Adipose tissue (tissue), 3 donors: ENCODE results near the gene HOXB5. TPM values are rescaled to one million over a fixed set of nuclear protein-coding genes. Genes with fewer than 3 reads are reported as not detected.

Experiments
- H3K27ac ChIP-seq: one replicate; pipeline ENCODE4 v1.5.1; 2013; ENCODE audit warnings: low read depth, low read length
- WGBS, 3 donors: extraction: QIAGEN DNeasy Blood & Tissue Kit; methylation state at CpG; one replicate each; pipeline ENCODE4 v1.1.7; 2013; 5-methylcytosine and 5-hydroxymethylcytosine counted together
- polyA plus RNA-seq, 3 donors: library from polyadenylated mRNA; stranded (reverse); fragments of 200-250 nt; gene quantifications; one replicate each; pipeline ENCODE4 v1.2.3, GENCODE V29; 2013
- donor health status: healthy with polysubstance abuse.
- donor health status: Bipolar disorder and iron deficiency.
- donor health status: healthy.

The HOXB5 gene
- polyA plus RNA-seq, 3 donors = 0.59 to 3.9 (median 2.2) TPM

- no peak overlapping the region for H3K27ac ChIP-seq
- 32 to 82% (median 78%) methylated on average over 6 of the region's 6 CpGs for WGBS, 3 donors
Measured at GRCh38 chr17:48620461-48621139, 27.0 kb upstream of the HOXB5 start.

GRCh38 chr17:48619826-48620449, 26.4 kb upstream of the HOXB5 start:
- no peak overlapping the region for H3K27ac ChIP-seq
- 22 to 77% (median 70%) methylated on average over 32 of the region's 32 CpGs for WGBS, 3 donors

DNA sequence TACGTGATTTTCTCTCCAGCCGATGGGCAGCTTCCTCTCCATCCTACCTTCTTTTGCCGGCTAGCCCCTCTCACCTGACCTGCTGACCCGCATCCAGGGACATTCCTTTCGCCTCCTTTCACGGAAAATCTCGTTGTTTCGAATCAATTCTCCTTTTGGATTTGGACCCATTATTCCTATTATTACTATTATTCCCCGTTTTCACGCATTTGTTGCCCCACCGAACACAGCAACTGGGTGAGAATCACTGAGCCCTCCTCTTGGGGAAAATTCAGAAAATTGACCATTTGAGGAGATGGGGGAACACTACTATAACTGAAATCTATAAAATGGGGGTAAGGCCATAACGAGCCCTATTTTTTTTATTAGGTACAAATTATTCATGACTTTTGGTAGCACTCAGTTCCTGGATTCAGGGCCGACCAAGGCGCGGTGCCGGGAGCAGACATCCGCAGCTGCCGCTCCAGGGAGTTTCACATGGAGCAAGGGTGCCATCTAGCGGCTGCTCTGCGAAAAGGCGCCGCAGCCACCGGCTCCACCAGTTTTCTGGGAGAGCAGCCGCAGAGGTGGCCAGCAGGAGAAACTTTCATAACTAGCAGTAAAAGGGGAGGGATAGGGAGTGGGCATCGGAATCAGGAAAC, 24.8 kb upstream of the HOXB5 start:
- WGBS, 3 donors = 5 to 12% (median 11%) methylated on average over 25 of the region's 25 CpGs

DNA sequence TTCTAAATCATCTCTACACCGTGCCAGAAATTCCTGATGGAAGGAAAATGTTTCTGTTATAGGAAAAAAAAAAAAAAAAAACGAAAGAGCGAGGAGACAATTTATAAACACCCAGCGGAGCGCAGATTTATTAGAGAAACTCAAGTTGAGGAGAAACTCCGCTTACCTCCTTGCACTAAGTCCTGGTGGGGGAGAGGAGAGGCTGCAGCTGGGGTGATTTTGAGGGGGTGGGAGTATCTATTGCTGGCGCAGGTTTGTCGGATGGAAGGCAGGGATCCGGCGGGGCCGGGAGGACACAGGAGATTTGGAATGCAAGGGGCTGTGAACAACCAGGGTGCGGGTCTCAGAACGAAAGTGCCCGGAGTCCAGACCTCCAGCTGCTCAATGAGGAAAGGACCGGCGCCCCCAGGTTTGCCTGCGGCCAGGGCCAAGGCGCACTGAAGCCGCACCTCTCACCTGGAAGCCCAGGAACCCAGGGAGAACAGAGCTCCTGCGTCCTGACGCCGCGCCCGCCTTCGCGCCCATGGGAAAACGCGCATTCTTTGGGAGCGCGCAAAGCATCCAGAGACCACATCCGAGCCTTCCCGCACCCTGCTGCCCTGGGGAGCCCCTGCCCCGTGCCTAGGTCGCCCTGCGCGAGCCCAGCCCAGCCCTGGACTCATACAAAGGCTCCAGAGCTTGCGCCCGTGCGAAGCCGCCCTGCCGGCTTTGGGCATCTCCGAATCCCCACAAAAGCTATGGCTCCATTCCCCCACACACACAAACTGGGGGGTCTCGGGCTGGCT, 24.1 kb upstream of the HOXB5 start:
- WGBS, 3 donors = 5 to 24% (median 21%) methylated on average over 41 to 43 of the region's 43 CpGs
- no peak overlapping the region for H3K27ac ChIP-seq

More for the DNA sequence above, 24.8 kb upstream of the HOXB5 start:
- H3K27ac ChIP-seq = no peak overlapping the region

DNA sequence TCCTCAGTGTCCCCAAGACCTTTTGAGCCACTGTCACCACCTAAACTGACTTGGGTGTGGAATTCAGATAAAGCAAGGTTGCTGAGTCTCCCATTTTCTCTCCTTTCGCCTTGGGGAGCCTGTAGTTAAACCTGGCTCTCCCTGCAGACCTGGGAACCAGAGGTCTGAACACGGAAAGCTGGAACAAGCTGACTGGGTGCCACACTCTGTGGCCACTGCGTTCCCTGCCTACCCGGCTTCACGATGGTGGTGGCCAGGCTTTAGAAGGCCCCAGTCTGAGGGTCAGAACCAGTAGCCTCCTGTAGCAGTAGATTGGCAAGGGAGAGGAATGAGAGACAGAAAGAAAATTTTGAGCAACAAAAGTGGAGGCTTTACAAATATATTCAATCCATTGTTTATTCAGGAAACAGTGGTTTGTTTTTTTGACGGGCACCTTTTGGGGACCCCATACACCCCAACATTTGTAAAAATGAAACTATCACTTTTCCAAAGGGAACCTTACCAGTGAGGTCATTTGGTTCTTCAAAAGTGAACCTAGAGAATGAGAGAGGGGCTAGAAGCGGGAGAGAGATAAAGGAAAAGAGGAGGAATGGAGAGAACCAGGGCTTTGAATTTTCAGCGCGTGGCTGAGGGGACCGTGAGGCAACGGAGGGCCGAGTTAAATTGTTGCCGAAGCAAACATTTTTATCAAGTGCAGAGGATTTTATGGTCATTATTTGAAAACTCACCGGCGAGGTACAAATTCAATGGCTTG, 23.3 kb upstream of the HOXB5 start:
- WGBS, 3 donors = 21 to 58% (median 57%) methylated on average over 15 of the region's 15 CpGs
- H3K27ac ChIP-seq = no peak overlapping the region

GRCh38 chr17:48615963-48616716, 22.6 kb upstream of the HOXB5 start:
- H3K27ac ChIP-seq = no peak overlapping the region
- 18 to 61% (median 46%) methylated on average over 17 of the region's 17 CpGs for WGBS, 3 donors

- H3K27ac ChIP-seq = no peak within 1 kb of the TSS
- WGBS, 3 donors = 11 to 31% (median 22%) methylated on average over 39 to 41 of the region's 41 CpGs
Measured at GRCh38 chr17:48615047-48615962, 21.7 kb upstream of the HOXB5 start, which contains the start of gene HOXB8. TSS of gene HOXB8 (minus strand) at chr17:48615292. CDS start at chr17:48614704, 588 bp downstream.

- WGBS, 3 donors = 6 to 14% (median 6%) methylated on average over 54 to 55 of the region's 55 CpGs
- H3K27ac ChIP-seq = no peak overlapping the region
Measured at GRCh38 chr17:48613862-48614694, 20.5 kb upstream of the HOXB5 start.

DNA sequence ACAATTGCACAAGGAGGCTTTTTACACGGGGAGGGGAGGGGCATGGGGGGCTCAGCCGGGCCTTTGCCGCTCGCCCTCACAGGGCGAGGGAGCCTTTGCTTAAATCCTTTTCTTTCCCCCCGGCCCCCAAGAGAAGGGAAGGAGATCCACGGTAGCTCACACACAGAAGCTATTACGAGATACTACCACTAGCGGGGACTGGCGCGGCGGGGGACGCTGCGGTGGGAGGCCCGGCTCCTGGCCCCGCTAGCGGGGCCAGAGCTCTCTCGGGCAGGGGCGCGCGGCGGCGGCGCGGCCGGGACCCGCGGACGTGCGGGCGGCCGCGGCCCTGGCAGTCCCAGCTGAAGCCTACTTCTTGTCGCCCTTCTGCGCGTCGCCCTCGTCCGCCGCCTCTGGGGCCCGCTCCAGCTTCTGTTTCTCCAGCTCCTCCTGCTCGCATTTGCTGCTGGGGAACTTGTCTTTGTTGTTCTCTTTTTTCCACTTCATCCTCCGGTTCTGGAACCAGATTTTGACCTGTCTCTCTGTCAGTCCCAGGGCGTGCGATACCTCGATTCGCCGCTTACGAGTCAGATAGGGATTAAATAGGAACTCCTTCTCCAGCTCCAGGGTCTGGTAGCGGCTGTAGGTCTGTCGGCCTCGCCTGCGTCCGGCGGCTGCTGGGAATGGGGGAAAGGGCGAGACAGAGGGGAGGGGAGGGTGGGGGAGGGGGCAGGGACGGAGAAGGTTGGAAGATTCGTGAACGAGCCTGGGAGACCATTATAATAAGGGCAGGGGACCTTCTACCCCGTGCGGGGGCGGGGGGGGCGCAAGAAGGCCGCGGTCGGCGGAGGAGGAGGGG, 19.5 kb upstream of the HOXB5 start:
- H3K27ac ChIP-seq = no peak overlapping the region
- 1 to 2% (median 2%) methylated on average over 49 to 67 of the region's 67 CpGs for WGBS, 3 donors

GRCh38 chr17:48612456-48612853, 18.9 kb upstream of the HOXB5 start:
- 2 to 6% (median 5%) methylated on average over 15 of the region's 15 CpGs for WGBS, 3 donors
- H3K27ac ChIP-seq = no peak overlapping the region

DNA sequence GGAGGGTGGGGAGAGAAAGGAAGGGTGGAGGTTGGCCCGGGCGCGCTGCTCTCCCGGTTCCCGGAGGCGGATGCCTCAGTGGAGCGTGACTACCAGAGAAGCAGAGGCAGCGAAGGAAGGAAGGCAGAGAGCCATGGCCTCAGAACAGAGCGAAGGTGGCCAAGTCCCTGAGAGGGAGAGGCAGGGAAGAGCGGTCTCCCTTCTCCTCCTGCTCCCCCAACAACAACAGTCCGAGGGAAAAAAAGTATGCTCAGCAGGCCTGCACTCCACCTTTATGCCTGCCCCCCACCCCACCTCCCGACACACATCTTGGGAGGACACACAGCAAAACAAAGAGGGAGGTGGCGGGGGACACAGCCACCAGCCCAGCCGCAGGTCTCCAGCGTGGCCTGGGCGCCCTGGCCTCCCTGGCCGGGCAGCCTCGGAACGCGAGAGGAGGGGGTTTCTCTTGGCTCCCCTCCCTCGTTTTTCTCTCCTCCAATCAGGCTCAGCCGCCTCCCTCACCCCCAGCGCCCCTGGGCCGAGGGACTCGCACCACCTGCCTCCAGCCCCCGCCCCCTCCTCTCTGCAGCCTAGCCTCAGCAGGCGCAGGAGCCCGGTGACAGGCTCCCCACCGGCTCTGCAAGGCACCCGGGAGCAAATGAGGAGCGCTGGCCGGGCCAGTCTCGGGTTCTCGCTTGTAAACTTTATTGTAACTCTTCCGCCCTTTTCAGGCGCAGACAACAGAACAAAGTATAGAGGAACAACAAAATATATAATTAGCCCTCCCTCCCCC, 18.3 kb upstream of the HOXB5 start:
- 6 to 11% (median 6%) methylated on average over 34 to 36 of the region's 36 CpGs for WGBS, 3 donors
- no peak overlapping the region for H3K27ac ChIP-seq

GRCh38 chr17:48611213-48611612, 17.6 kb upstream of the HOXB5 start:
- H3K27ac ChIP-seq = no peak overlapping the region
- WGBS, 3 donors = 1 to 9% (median 2%) methylated on average over 22 of the region's 22 CpGs

DNA sequence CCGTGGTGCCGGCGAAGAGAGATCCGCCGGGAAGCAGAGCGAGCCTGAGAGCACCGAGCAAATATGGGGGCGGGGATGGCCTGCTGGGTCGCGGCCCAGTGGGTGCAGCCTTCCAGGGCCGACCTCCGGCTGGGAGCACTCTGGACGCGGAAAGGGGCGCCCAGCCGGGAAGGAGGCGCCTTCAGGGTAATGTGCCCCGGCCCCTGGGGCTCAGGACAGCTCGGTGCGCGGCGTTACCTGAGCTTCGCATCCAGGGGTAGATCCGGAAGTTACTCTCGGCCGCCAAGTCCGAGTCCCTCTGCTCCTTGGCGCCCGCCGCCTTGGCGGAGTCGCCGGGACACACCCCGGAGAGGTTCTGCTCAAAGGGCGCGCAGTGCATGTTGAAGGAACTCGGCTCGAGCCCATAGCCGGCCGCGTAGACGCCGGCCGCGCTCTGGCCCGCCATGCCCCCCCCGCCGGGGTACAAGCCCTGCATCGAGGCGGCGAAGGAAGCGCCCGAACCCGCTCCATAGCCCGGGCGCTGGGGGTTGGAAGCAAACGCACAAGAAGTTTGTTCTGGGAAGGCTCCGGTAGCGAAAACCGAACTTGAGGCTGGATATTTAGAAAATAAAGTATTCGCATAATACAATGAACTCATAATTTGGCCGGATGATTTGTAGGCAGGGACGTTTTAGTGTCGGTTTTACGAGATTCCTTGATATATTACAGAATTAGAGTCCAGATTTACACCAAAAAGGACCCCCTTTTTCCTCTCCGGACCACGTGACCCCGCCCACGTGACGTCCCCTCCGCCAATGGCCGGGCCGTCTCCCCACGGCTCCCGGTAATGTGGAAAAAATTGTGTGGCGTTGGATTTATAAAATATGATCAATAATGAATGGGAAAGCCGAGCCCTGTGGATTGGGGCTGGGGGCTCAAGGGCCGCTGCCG, 17.0 kb upstream of the HOXB5 start, which contains the start of gene HOXB7:
Gene HOXB7 (minus strand): TSS at position 736 of the 930 bp plus-strand sequence. CDS start 99 bp downstream, at position 637.
- WGBS, 3 donors = 1 to 2% (median 1%) methylated on average over 76 to 79 of the region's 79 CpGs
- no peak within 1 kb of the TSS for H3K27ac ChIP-seq
